WERI-Rb-1 (cell line): ENCODE results near the gene CCT7.

Experiments used
- DNase-seq: peaks from one replicate; pipeline ENCODE4 v3.0.0-alpha.2; 2020
- H3K27ac ChIP-seq: fragments of 250-450 bp; sonication (Bioruptor Pico); 2 replicates; pipeline ENCODE4 v1.5.1; 2020; ENCODE audit warnings: mild to moderate bottlenecking, moderate library complexity
- H3K27me3 ChIP-seq: fragments of 250-450 bp; sonication (Bioruptor Pico); 2 replicates; pipeline ENCODE4 v1.5.1; 2021; ENCODE audit warnings: mild to moderate bottlenecking, low read depth, moderate library complexity; ENCODE audit not compliant: insufficient read depth, severe bottlenecking
- H3K36me3 ChIP-seq: fragments of 250-450 bp; sonication (Bioruptor Pico); 2 replicates; pipeline ENCODE4 v1.5.1; 2020; ENCODE audit warnings: mild to moderate bottlenecking, moderate library complexity
- H3K4me3 ChIP-seq: 2 replicates; pipeline ENCODE4 v1.5.1; 2011; ENCODE audit warnings: low read depth, mild to moderate bottlenecking, control low read depth, low read length
- H3K9me3 ChIP-seq: fragments of 250-450 bp; sonication (Bioruptor Pico); 2 replicates; pipeline ENCODE4 v1.5.1; 2021; ENCODE audit warnings: mild to moderate bottlenecking, moderate library complexity; ENCODE audit not compliant: severe bottlenecking
- TF ChIP-seq, protein P1 (sequence below): IDR thresholded peaks from 2 replicates; pipeline ENCODE4 v1.5.1; 2011; ENCODE audit warnings: low read depth, mild to moderate bottlenecking, control low read depth, inconsistent platforms, low read length

The CCT7 gene

GRCh38 chr2:73238976-73239375 is 4.9 kb downstream of the CCT7 start:
- no peaks in the 10 kb centered on the region for H3K9me3 ChIP-seq
- H3K4me3 ChIP-seq = no peak overlapping the region
- no peak for DNase-seq
- TF ChIP-seq, protein P1, sequence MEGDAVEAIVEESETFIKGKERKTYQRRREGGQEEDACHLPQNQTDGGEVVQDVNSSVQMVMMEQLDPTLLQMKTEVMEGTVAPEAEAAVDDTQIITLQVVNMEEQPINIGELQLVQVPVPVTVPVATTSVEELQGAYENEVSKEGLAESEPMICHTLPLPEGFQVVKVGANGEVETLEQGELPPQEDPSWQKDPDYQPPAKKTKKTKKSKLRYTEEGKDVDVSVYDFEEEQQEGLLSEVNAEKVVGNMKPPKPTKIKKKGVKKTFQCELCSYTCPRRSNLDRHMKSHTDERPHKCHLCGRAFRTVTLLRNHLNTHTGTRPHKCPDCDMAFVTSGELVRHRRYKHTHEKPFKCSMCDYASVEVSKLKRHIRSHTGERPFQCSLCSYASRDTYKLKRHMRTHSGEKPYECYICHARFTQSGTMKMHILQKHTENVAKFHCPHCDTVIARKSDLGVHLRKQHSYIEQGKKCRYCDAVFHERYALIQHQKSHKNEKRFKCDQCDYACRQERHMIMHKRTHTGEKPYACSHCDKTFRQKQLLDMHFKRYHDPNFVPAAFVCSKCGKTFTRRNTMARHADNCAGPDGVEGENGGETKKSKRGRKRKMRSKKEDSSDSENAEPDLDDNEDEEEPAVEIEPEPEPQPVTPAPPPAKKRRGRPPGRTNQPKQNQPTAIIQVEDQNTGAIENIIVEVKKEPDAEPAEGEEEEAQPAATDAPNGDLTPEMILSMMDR = no peak
- no peak overlapping the region for H3K27ac ChIP-seq
- no peaks in the 10 kb centered on the region for H3K27me3 ChIP-seq
- H3K36me3 ChIP-seq = peaks cover 82% of the 10 kb centered on the region

DNA sequence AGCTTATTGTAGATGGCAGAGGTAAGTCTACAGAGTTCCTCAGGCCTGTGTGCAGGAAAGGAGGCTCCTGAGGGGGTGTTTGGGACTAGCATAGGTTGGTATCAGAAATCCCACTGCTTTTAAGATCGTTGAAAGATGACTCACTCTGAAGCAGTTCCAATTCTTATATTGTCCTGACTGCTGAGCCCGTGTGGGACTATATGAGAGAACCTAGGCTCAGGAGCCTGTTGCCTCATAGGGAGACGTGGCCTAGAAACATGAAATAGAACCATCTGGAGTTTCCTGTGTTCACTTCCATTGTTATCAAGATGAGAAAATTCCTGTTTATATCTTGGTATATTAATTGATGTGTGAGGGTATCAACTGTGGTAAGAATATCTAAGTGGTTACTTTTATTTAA is 5.7 kb downstream of the CCT7 start:
- H3K4me3 ChIP-seq = no peak overlapping the region
- no peak for DNase-seq
- no peak overlapping the region for H3K27ac ChIP-seq
- no peaks in the 10 kb centered on the region for H3K9me3 ChIP-seq
- TF ChIP-seq, protein P1 = no peak
- H3K27me3 ChIP-seq = no peaks in the 10 kb centered on the region
- peaks cover 87% of the 10 kb centered on the region for H3K36me3 ChIP-seq

DNA sequence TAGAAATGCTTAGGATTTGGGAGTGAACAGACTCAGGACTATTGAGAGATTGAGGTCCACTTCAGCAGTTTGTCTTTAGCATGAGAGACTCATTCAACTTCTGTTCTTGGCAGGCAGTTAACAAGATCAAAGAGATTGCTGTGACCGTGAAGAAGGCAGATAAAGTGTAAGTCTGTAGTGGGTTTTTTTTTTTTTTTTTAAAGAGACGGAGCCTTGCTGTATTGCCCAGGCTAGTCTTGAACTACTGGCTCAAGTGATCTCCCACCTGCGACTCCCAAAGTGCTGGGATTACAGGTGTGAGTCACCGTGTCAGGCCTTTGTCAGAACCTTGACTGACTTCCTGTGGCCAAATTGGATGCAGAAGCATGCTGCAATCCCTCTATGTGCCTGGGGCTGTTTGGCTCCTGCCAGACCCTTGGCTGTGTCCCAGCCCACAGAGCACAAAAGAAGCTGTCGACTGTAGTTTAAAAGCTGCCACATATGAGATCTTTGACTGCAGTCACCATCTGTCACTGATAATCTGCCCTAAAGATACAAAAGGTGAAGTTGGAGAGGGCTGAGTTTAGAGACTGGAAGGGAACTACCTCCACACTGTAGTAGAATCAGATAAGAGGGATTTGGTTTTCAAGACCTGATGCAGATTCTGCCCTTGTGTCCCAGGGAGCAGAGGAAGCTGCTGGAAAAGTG is 9.9 kb downstream of the CCT7 start:
- Histone ChIP-seq H3K27ac (peak overlapping the region; percentile 80), H3K27me3 (no peaks in the 10 kb centered on the region), H3K9me3 (no peaks in the 10 kb centered on the region), H3K36me3 (peaks cover 94% of the 10 kb centered on the region), H3K4me3 (no peak overlapping the region)
- peak; percentile 84 for DNase-seq
- TF ChIP-seq, protein P1 = no peak

DNA sequence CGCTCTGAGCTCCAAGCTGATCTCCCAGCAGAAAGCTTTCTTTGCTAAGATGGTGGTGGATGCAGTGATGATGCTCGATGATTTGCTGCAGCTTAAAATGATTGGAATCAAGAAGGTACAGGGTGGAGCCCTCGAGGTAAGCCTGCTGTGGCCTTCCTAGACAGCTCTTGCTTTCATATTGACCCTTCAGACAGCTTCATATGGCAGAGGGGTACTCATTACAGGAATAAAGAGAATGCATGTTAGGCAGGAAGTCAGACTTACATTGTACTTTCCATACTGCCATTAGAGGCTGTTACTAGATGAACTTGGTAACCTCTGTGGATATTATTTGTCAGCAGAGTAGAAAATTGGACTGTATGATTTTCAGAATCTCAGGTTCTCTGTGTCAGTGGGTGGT is 10.5 kb downstream of the CCT7 start:
- H3K27me3 ChIP-seq = no peaks in the 10 kb centered on the region
- H3K4me3 ChIP-seq = no peak overlapping the region
- TF ChIP-seq, protein P1 = no peak
- DNase-seq = no peak
- no peaks in the 10 kb centered on the region for H3K9me3 ChIP-seq
- peak overlapping the region; percentile 80 for H3K27ac ChIP-seq
- peaks cover 94% of the 10 kb centered on the region for H3K36me3 ChIP-seq

- Histone ChIP-seq H3K9me3 (no peaks in the 10 kb centered on the region), H3K4me3 (no peak overlapping the region), H3K36me3 (peaks cover 95% of the 10 kb centered on the region), H3K27ac (no peak overlapping the region), H3K27me3 (no peaks in the 10 kb centered on the region)
- TF ChIP-seq, protein P1 = no peak
- no peak for DNase-seq
Measured at GRCh38 chr2:73246850-73247249, 12.7 kb downstream of the CCT7 start.

- Histone ChIP-seq H3K36me3 (peaks cover 100% of the 10 kb centered on the region), H3K27ac (no peak overlapping the region), H3K4me3 (no peak overlapping the region), H3K9me3 (no peaks in the 10 kb centered on the region), H3K27me3 (no peaks in the 10 kb centered on the region)
- DNase-seq = no peak
- TF ChIP-seq, protein P1 = no peak
Measured at GRCh38 chr2:73249636-73250035, 15.5 kb downstream of the CCT7 start.
